Muscle of leg (tissue), 11 donors: ENCODE data around the gene NUCB1. TPM values are rescaled to one million over a fixed set of nuclear protein-coding genes. Genes with fewer than 3 reads are reported as not detected.
A peak's percentile ranks its signal among the peaks of the same experiment; 100 is the strongest.
"Not testable (repeated sequence)": the region's sequence is repeated elsewhere in the genome, so short reads cannot be mapped to it uniquely, and the experiment has no call there.

ENCODE experiments used
- DNase-seq: peaks from one replicate; pipeline ENCODE4 v3.0.0; 2013
- H3K27ac ChIP-seq: one replicate; pipeline ENCODE4 v1.5.1; 2013; ENCODE audit warnings: mild to moderate bottlenecking, low read length, control low read depth
- H3K27me3 ChIP-seq: one replicate; pipeline ENCODE4 v1.6.1; 2013; ENCODE audit warnings: low read length; ENCODE audit not compliant: control insufficient read depth, insufficient read depth
- H3K36me3 ChIP-seq: one replicate; pipeline ENCODE4 v1.6.1; 2013; ENCODE audit warnings: low read length; ENCODE audit not compliant: control insufficient read depth, insufficient read depth
- H3K4me1 ChIP-seq: one replicate; pipeline ENCODE4 v1.6.1; 2013; ENCODE audit warnings: low read length; ENCODE audit not compliant: control insufficient read depth, insufficient read depth
- H3K4me3 ChIP-seq: one replicate; pipeline ENCODE4 v1.5.1; 2013; ENCODE audit warnings: low read length, control low read depth
- H3K9me3 ChIP-seq: replicated peaks from 2 replicates; pipeline ENCODE4 v1.6.1; 2013; ENCODE audit warnings: low read depth, low read length; ENCODE audit not compliant: control insufficient read depth
- WGBS: methylation state at CpG from one replicate; pipeline ENCODE4 v1.1.5; 2013; ENCODE audit warnings: missing lambda C conversion rate; ENCODE audit not compliant: insufficient coverage; 5-methylcytosine and 5-hydroxymethylcytosine counted together
- polyA plus RNA-seq, 8 donors: library from polyadenylated mRNA; unstranded; fragments of 120-200 nt; gene quantifications; one replicate each; pipeline versions ENCODE4 v1.2.1 to v1.2.3, GENCODE V29; 2013; ENCODE audit warnings: inconsistent platforms in 1 of 8, low replicate concordance in 1 of 8; ENCODE audit not compliant: insufficient read length in 8 of 8, insufficient read depth in 1 of 8
- total RNA-seq: library from RNA; stranded (reverse); fragments of 120-200 nt; gene quantifications from one replicate; pipeline ENCODE4 v1.2.4, GENCODE V29; 2013

Gene NUCB1
- total and polyA plus RNA-seq, 9 donors, result 97.3 to 216 (median 175) TPM

DNA sequence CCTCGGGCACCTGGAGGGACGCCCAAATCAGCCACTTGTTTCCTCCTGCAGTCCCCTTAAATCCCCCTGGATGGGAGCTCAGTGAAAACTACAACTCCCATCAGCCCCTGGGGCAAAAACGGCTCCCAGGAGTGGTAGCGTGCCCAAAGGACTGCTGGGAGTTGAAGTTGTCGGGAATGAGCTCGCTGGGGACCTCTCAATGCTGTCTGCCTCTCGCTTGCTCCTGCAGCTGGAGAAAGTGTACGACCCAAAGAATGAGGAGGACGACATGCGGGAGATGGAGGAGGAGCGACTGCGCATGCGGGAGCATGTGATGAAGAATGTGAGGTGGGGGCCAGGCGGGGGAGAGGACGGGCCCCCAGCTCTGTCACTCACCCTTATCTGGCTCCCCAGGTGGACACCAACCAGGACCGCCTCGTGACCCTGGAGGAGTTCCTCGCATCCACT is 18.7 kb downstream of the NUCB1 start:
- WGBS, result 79% methylated on average over 10 of the region's 18 CpGs
- H3K27ac ChIP-seq, result no peak overlapping the region
- H3K36me3 ChIP-seq, result peaks cover 68% of the 10 kb centered on the region
- no peaks in the 10 kb centered on the region for H3K27me3 ChIP-seq
- no peaks in the 10 kb centered on the region for H3K4me1 ChIP-seq
- DNase-seq, result no peak
- no peaks in the 10 kb centered on the region for H3K9me3 ChIP-seq
- H3K4me3 ChIP-seq, result no peak overlapping the region

DNA sequence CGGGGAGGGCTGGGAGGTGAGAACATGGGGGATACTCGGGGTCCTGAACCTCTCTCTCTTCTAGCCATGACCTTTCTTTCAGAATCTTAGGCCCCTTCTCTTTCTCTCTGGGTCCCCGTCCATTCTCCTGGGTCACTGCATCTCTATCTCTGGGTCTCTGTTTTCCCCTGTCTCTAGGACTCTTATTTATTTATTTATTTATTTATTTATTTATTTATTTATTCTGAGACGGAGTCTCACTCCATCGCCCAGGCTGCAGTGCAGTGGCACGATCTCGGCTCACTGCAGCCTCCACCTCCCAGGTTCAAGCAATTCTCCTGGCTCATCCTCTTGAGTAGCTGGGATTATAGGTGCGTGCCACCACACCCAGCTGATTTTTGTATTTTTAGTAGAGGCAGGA is 19.2 kb downstream of the NUCB1 start:
- not testable (repeated sequence) for H3K4me3 ChIP-seq, H3K27ac ChIP-seq, H3K9me3 ChIP-seq, DNase-seq, H3K4me1 ChIP-seq, H3K27me3 ChIP-seq
- no CpG with 5 or more reads among the region's 8 CpGs for WGBS
- peaks cover 65% of the 10 kb centered on the region for H3K36me3 ChIP-seq

DNA sequence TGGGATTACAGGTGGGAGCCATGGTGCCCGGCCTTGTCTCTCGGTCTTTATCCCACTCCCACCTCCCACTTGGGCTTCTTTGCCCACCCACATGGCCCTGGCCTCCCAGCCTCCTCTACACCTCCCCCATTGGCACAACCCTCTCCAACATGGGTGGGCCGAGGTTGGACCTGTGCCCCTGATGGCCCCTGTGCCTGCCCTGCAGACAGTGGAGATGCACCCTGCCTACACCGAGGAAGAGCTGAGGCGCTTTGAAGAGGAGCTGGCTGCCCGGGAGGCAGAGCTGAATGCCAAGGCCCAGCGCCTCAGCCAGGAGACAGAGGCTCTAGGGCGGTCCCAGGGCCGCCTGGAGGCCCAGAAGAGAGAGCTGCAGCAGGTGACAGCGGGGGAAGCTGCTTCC is 20.8 kb downstream of the NUCB1 start:
- H3K27ac ChIP-seq, result no peak overlapping the region
- DNase-seq, result no peak
- no peaks in the 10 kb centered on the region for H3K9me3 ChIP-seq
- H3K36me3 ChIP-seq, result peaks cover 51% of the 10 kb centered on the region
- H3K27me3 ChIP-seq, result no peaks in the 10 kb centered on the region
- no peak overlapping the region for H3K4me3 ChIP-seq
- H3K4me1 ChIP-seq, result no peaks in the 10 kb centered on the region
- 81% methylated on average over 10 of the region's 10 CpGs for WGBS

DNA sequence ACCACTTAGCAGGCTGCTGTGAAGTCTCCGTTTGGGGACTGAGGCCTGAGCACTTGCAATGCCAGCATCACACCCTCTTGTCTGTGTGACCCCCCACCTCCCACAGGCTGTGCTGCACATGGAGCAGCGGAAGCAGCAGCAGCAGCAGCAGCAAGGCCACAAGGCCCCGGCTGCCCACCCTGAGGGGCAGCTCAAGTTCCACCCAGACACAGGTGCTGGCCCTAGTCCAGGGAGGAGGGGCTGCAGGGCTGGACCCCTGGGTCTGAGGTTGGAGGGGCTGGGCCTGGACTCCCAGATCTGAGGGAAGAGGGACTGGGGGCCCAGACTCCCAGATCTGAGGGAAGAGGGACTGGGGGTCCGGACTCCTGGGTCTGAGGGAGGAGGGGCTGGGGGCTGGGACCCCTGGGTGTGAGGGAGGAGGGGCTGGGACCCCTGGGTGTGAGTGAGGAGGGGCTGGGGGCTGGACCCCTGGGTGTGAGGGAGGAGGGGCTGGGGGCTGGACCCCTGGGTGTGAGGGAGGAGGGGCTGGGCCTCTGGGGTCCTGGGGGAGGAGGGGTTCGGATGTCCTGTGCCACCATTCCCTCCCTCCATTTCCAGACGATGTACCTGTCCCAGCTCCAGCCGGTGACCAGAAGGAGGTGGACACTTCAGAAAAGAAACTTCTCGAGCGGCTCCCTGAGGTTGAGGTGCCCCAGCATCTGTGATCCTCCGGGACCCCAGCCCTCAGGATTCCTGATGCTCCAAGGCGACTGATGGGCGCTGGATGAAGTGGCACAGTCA is 21.8 kb downstream of the NUCB1 start:
- peaks cover 46% of the 10 kb centered on the region for H3K36me3 ChIP-seq
- DNase-seq, result no peak
- H3K27me3 ChIP-seq, result no peaks in the 10 kb centered on the region
- no peak overlapping the region for H3K4me3 ChIP-seq
- H3K27ac ChIP-seq, result no peak overlapping the region
- no peaks in the 10 kb centered on the region for H3K9me3 ChIP-seq
- no peaks in the 10 kb centered on the region for H3K4me1 ChIP-seq
- 92% methylated on average over 8 of the region's 12 CpGs for WGBS

GRCh38 chr19:48922548-48923490 is 22.7 kb downstream of the NUCB1 start:
- no peak for DNase-seq
- H3K9me3 ChIP-seq, result no peaks in the 10 kb centered on the region
- H3K36me3 ChIP-seq, result peaks cover 44% of the 10 kb centered on the region
- H3K27me3 ChIP-seq, result no peaks in the 10 kb centered on the region
- H3K27ac ChIP-seq, result no peak overlapping the region
- H3K4me3 ChIP-seq, result no peak overlapping the region
- 81% methylated on average over 12 of the region's 18 CpGs for WGBS
- no peaks in the 10 kb centered on the region for H3K4me1 ChIP-seq

GRCh38 chr19:48925240-48925843 is 25.2 kb downstream of the NUCB1 start:
- no peak overlapping the region for H3K27ac ChIP-seq
- H3K4me3 ChIP-seq, result no peak overlapping the region
- no peaks in the 10 kb centered on the region for H3K9me3 ChIP-seq
- H3K36me3 ChIP-seq, result peaks cover 25% of the 10 kb centered on the region
- DNase-seq, result no peak
- H3K4me1 ChIP-seq, result peaks cover 4% of the 10 kb centered on the region
- 85% methylated on average over 9 of the region's 11 CpGs for WGBS
- H3K27me3 ChIP-seq, result no peaks in the 10 kb centered on the region

GRCh38 chr19:48925890-48926289 is 25.8 kb downstream of the NUCB1 start:
- not testable (repeated sequence) for H3K4me1 ChIP-seq, H3K4me3 ChIP-seq, H3K27me3 ChIP-seq, H3K27ac ChIP-seq, H3K9me3 ChIP-seq, DNase-seq
- peaks cover 22% of the 10 kb centered on the region for H3K36me3 ChIP-seq
- WGBS, result no CpG with 5 or more reads among the region's 8 CpGs

GRCh38 chr19:48926909-48927308 is 26.8 kb downstream of the NUCB1 start:
- H3K27me3 ChIP-seq, result peaks cover 3% of the 10 kb centered on the region
- H3K36me3 ChIP-seq, result peaks cover 13% of the 10 kb centered on the region
- H3K4me3 ChIP-seq, result no peak overlapping the region
- peak; percentile 62 for DNase-seq
- H3K4me1 ChIP-seq, result peaks cover 4% of the 10 kb centered on the region
- WGBS, result 53% methylated on average over 6 of the region's 10 CpGs
- H3K27ac ChIP-seq, result no peak overlapping the region
- H3K9me3 ChIP-seq, result no peaks in the 10 kb centered on the region

- WGBS, result 89% methylated on average over 11 of the region's 17 CpGs
- not testable (repeated sequence) for H3K4me3 ChIP-seq, H3K27ac ChIP-seq, H3K4me1 ChIP-seq, H3K9me3 ChIP-seq, DNase-seq, H3K36me3 ChIP-seq
- peaks cover 10% of the 10 kb centered on the region for H3K27me3 ChIP-seq
These were observed 27.6 kb downstream of the NUCB1 start for GRCh38 chr19:48927692-48928091.
